Lower leg skin (tissue), 3 donors: ENCODE measurements around the gene NT5E.

Source experiments
- CTCF ChIP-seq, 3 donors: fragments of 450-650 bp; IDR thresholded peaks; one replicate each; pipeline ENCODE4 v1.5.1; 2016; ENCODE audit warnings: antibody characterized with exemption in 3 of 3, mild to moderate bottlenecking in 3 of 3, moderate library complexity in 2 of 3
- POLR2A ChIP-seq, 2 donors: fragments of 450-650 bp; IDR thresholded peaks; one replicate each; pipeline ENCODE4 v1.6.1; 2016 to 2017; ENCODE audit warnings: antibody characterized with exemption in 2 of 2, mild to moderate bottlenecking in 1 of 2, moderate library complexity in 1 of 2

- TF ChIP-seq CTCF (IDR thresholded peaks at IDR 0.05) (no peak), POLR2A (IDR thresholded peaks at IDR 0.05) (no peak)
Measured at GRCh38 chr6:85435851-85436250, 14.0 kb upstream of the NT5E start.
